Endothelial cell (in vitro differentiated cells): ENCODE measurements around the gene GNAI3. TPM values are rescaled to one million over a fixed set of nuclear protein-coding genes. Genes with fewer than 3 reads are reported as not detected.

Source experiments
- DNase-seq: peaks from one replicate; pipeline ENCODE4 v3.0.0; 2021; ENCODE audit warnings: low spot score
- H3K27ac Mint-ChIP-seq: one replicate; pipeline ENCODE4 v1.8.0; 2021; ENCODE audit warnings: mixed read lengths, inconsistent platforms; ENCODE audit not compliant: unreplicated experiment
- H3K27me3 Mint-ChIP-seq: one replicate; pipeline ENCODE4 v1.8.0; 2021; ENCODE audit warnings: mild to moderate bottlenecking, moderate library complexity, mixed read lengths, inconsistent platforms; ENCODE audit not compliant: unreplicated experiment
- H3K36me3 Mint-ChIP-seq: one replicate; pipeline ENCODE4 v1.8.0; 2021; ENCODE audit warnings: mild to moderate bottlenecking, low read depth, mixed read lengths, inconsistent platforms; ENCODE audit not compliant: unreplicated experiment
- H3K4me1 Mint-ChIP-seq: one replicate; pipeline ENCODE4 v1.8.0; 2021; ENCODE audit warnings: mild to moderate bottlenecking, mixed read lengths, inconsistent platforms; ENCODE audit not compliant: unreplicated experiment
- H3K4me3 Mint-ChIP-seq: one replicate; pipeline ENCODE4 v1.8.0; 2021; ENCODE audit warnings: mild to moderate bottlenecking, mixed read lengths, inconsistent platforms; ENCODE audit not compliant: unreplicated experiment
- H3K9me3 Mint-ChIP-seq: one replicate; pipeline ENCODE4 v1.8.0; 2021; ENCODE audit warnings: mixed read lengths, inconsistent platforms; ENCODE audit not compliant: unreplicated experiment
- total RNA-seq: library from RNA; stranded (reverse); fragmentation: NEBNext Ultra II Directional; extraction: Animal tissue kit (Norgen Biotek cat#: 25700); gene quantifications from one replicate; pipeline ENCODE4 v1.2.1, GENCODE V29; 2021; ENCODE audit not compliant: unreplicated experiment
- TF ChIP-seq, protein P1 (sequence below): fragments of 200-600 bp; sonication (generic); IDR thresholded peaks from one replicate; pipeline ENCODE4 v1.5.0; 2021; ENCODE audit warnings: antibody characterized with exemption; ENCODE audit not compliant: unreplicated experiment

Gene GNAI3
- total RNA-seq, 1 donor from 2014 or later = 17.7 TPM

DNA sequence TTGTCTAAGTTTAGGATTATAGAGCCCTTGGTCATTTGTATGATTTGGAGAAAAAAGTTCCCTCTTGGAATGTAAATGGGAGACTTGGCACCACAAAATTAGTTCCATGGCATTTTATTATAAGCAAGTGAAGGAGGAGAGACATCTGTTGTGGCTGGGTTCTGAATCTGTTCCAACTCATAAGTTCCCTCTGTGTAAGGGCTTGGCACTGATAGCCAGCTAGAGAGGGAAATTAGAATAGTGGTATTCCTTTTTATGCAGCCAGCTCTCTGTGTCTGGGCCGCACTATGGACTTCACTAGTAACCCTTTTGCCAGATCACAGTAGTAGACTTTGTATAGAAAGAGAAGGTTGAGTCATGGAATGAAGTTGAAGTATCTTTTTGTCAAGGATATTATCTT lies 31.1 kb downstream of the GNAI3 start:
- TF ChIP-seq, protein P1, sequence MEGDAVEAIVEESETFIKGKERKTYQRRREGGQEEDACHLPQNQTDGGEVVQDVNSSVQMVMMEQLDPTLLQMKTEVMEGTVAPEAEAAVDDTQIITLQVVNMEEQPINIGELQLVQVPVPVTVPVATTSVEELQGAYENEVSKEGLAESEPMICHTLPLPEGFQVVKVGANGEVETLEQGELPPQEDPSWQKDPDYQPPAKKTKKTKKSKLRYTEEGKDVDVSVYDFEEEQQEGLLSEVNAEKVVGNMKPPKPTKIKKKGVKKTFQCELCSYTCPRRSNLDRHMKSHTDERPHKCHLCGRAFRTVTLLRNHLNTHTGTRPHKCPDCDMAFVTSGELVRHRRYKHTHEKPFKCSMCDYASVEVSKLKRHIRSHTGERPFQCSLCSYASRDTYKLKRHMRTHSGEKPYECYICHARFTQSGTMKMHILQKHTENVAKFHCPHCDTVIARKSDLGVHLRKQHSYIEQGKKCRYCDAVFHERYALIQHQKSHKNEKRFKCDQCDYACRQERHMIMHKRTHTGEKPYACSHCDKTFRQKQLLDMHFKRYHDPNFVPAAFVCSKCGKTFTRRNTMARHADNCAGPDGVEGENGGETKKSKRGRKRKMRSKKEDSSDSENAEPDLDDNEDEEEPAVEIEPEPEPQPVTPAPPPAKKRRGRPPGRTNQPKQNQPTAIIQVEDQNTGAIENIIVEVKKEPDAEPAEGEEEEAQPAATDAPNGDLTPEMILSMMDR = no peak
- peaks cover 6% of the 10 kb centered on the region for H3K27me3 Mint-ChIP-seq
- DNase-seq = no peak
- H3K9me3 Mint-ChIP-seq = no peaks in the 10 kb centered on the region
- H3K27ac Mint-ChIP-seq = no peak overlapping the region
- H3K4me3 Mint-ChIP-seq = no peak overlapping the region
- peaks cover 8% of the 10 kb centered on the region for H3K4me1 Mint-ChIP-seq
- peaks cover 35% of the 10 kb centered on the region for H3K36me3 Mint-ChIP-seq

DNA sequence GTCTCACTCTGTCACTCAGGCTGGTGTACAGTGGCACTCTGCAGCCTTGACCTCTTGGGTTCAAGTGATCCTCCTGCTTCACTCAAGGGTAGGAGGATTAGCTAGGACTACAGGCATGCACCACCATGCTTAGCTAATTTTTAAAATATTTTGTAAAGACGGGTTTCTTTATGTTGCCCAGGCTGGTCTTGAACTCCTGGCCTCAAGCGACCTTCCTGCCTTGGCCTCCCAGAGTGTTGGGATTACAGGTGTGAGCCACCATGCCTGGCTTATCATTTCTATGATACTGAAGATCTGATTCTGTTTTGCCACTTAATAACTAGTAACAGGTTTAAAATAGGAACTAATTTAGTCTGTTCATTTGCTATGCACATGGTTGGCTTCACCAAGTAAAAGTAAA lies 33.6 kb downstream of the GNAI3 start:
- H3K4me3 Mint-ChIP-seq = no peak overlapping the region
- H3K27ac Mint-ChIP-seq = no peak overlapping the region
- DNase-seq = no peak
- TF ChIP-seq, protein P1 = no peak
- H3K9me3 Mint-ChIP-seq = no peaks in the 10 kb centered on the region
- H3K27me3 Mint-ChIP-seq = no peaks in the 10 kb centered on the region
- no peaks in the 10 kb centered on the region for H3K4me1 Mint-ChIP-seq
- H3K36me3 Mint-ChIP-seq = peaks cover 34% of the 10 kb centered on the region

DNA sequence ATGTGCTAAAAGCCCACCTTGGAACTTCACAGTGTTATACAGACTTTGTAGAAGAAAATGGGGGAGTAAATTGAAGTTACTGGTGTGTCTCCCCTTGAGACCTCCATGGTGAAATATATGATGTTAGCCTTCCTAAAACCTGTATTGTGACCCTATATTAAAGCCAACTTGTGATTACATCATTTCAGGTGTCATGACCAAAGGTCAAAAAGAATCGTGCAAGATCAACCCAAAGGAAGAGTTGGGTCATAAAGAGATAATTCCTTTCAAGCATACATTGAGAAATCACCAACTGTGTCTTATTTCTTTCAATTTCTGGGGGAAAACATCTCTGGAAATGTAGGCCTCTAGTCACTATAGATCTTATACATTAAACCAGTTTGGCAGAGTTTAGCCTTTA lies 36.4 kb downstream of the GNAI3 start:
- Mint-ChIP-seq H3K36me3 (peaks cover 49% of the 10 kb centered on the region), H3K4me1 (no peaks in the 10 kb centered on the region), H3K4me3 (peak overlapping the region; percentile 31), H3K27ac (no peak overlapping the region), H3K27me3 (no peaks in the 10 kb centered on the region), H3K9me3 (no peaks in the 10 kb centered on the region)
- TF ChIP-seq, protein P1 = no peak
- no peak for DNase-seq

DNA sequence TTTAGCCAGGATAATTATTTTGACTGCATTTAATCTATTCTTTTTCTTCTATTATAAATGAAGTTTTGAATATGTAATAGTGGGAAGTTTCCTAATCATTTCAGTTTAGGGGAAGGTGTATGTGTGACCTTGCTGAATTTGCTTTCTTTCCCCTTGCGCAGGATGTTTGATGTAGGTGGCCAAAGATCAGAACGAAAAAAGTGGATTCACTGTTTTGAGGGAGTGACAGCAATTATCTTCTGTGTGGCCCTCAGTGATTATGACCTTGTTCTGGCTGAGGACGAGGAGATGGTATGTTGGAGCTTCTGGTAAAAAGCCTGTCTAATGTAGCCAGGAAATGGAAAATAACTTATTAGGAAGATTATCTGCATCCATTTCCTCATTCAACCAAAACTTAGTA lies 37.6 kb downstream of the GNAI3 start:
- no peaks in the 10 kb centered on the region for H3K9me3 Mint-ChIP-seq
- no peaks in the 10 kb centered on the region for H3K27me3 Mint-ChIP-seq
- H3K4me3 Mint-ChIP-seq = no peak overlapping the region
- DNase-seq = no peak
- no peaks in the 10 kb centered on the region for H3K4me1 Mint-ChIP-seq
- TF ChIP-seq, protein P1 = no peak
- no peak overlapping the region for H3K27ac Mint-ChIP-seq
- H3K36me3 Mint-ChIP-seq = peaks cover 50% of the 10 kb centered on the region

DNA sequence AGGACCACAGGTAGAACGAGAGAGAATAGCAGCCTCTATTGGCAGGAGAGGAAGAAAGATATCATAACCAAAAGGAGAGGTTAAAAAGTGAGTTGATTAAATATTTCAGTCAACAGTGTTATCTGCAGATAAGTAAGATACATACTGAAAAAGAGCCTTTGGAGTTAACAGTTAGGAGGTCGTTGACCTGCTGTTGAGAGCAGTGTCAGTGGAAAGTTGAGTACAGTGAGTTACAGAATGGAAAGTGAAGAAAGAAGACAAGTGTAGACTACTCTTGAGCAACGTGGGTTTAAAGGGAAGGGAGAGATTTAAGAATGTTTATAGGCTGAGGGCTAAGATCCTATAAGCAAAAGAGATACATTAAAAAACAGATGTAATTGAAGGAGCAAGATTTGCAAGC lies 40.8 kb downstream of the GNAI3 start:
- Mint-ChIP-seq H3K4me3 (no peak overlapping the region), H3K4me1 (no peaks in the 10 kb centered on the region), H3K9me3 (no peaks in the 10 kb centered on the region), H3K27me3 (no peaks in the 10 kb centered on the region), H3K36me3 (peaks cover 51% of the 10 kb centered on the region), H3K27ac (no peak overlapping the region)
- TF ChIP-seq, protein P1 = no peak
- no peak for DNase-seq
